ENCODE measurements around the gene SNUPN.

SNUPN gene

GRCh38 chr15:75669191-75669878 is 43.8 kb upstream of the SNUPN start:
- no peak for DNase-seq (ENCODE audit: extremely low read depth, low read depth)
- no peak for TF ChIP-seq CTCF (IDR thresholded peaks at IDR 0.05; ENCODE audit: low read depth, low read length, missing control alignments)
- no peak overlapping the region for H3K4me3 ChIP-seq (replicated peaks; ENCODE audit: low read depth, low read length)

GRCh38 chr15:75666823-75667501 is 41.4 kb upstream of the SNUPN start:
- no peak overlapping the region for H3K4me3 ChIP-seq (replicated peaks; ENCODE audit: low read depth, low read length)
- no peak for TF ChIP-seq CTCF (IDR thresholded peaks at IDR 0.05; ENCODE audit: low read depth, low read length, missing control alignments)
- DNase-seq (ENCODE audit: extremely low read depth, low read depth): peak; percentile 94

GRCh38 chr15:75663931-75664421 is 38.5 kb upstream of the SNUPN start:
- DNase-seq (ENCODE audit: extremely low read depth, low read depth): no peak
- TF ChIP-seq CTCF (IDR thresholded peaks at IDR 0.05; ENCODE audit: low read depth, low read length, missing control alignments): no peak
- no peak overlapping the region for H3K4me3 ChIP-seq (replicated peaks; ENCODE audit: low read depth, low read length)

GRCh38 chr15:75662823-75663519 is 37.4 kb upstream of the SNUPN start:
- DNase-seq (ENCODE audit: extremely low read depth, low read depth): no peak
- H3K4me3 ChIP-seq (replicated peaks; ENCODE audit: low read depth, low read length): no peak overlapping the region
- TF ChIP-seq CTCF (IDR thresholded peaks at IDR 0.05; ENCODE audit: low read depth, low read length, missing control alignments): no peak

- H3K4me3 ChIP-seq (replicated peaks; ENCODE audit: low read depth, low read length): no peak overlapping the region
- no peak for DNase-seq (ENCODE audit: extremely low read depth, low read depth)
- TF ChIP-seq CTCF (IDR thresholded peaks at IDR 0.05; ENCODE audit: low read depth, low read length, missing control alignments): no peak
These were observed 36.2 kb upstream of the SNUPN start for GRCh38 chr15:75661756-75662140.

GRCh38 chr15:75661100-75661755 is 35.7 kb upstream of the SNUPN start:
- peak; percentile 72 for DNase-seq (ENCODE audit: extremely low read depth, low read depth)
- no peak overlapping the region for H3K4me3 ChIP-seq (replicated peaks; ENCODE audit: low read depth, low read length)
- no peak for TF ChIP-seq CTCF (IDR thresholded peaks at IDR 0.05; ENCODE audit: low read depth, low read length, missing control alignments)

Measured in HFF-Myc (cell line).